Measurements from ENCODE around the gene TOGARAM2.

The TOGARAM2 gene

GRCh38 chr2:29044459-29044858 lies 63.4 kb downstream of the TOGARAM2 start:
- DNase-seq (ENCODE audit: low spot score), result no peak
- no peak for TF ChIP-seq CTCF (IDR thresholded peaks at IDR 0.05)
- Histone ChIP-seq H3K4me3 (no peak overlapping the region), H3K27ac (no peak overlapping the region)

- TF ChIP-seq CTCF (IDR thresholded peaks at IDR 0.05), result no peak
- Histone ChIP-seq H3K4me3 (no peak overlapping the region), H3K27ac (no peak overlapping the region)
- no peak for DNase-seq (ENCODE audit: low spot score)
Measured at GRCh38 chr2:29046321-29046720, 65.2 kb downstream of the TOGARAM2 start.

GRCh38 chr2:29047083-29047845 lies 66.2 kb downstream of the TOGARAM2 start:
- TF ChIP-seq CTCF (IDR thresholded peaks at IDR 0.05), result no peak
- no peak for DNase-seq (ENCODE audit: low spot score)
- Histone ChIP-seq H3K27ac (no peak overlapping the region), H3K4me3 (no peak overlapping the region)

GRCh38 chr2:29050591-29050990 lies 69.5 kb downstream of the TOGARAM2 start:
- no peak for DNase-seq (ENCODE audit: low spot score)
- TF ChIP-seq CTCF (IDR thresholded peaks at IDR 0.05), result no peak
- no peak overlapping the region for H3K4me3 ChIP-seq
- no peak overlapping the region for H3K27ac ChIP-seq

- Histone ChIP-seq H3K27ac (no peak overlapping the region), H3K4me3 (no peak overlapping the region)
- DNase-seq (ENCODE audit: low spot score), result no peak
- TF ChIP-seq CTCF (IDR thresholded peaks at IDR 0.05), result no peak
Measured at GRCh38 chr2:29051730-29052129, 70.6 kb downstream of the TOGARAM2 start.

- no peak for DNase-seq (ENCODE audit: low spot score)
- H3K27ac ChIP-seq, result no peak overlapping the region
- H3K4me3 ChIP-seq, result no peak overlapping the region
- no peak for TF ChIP-seq CTCF (IDR thresholded peaks at IDR 0.05)
Measured at GRCh38 chr2:29052807-29053206, 71.7 kb downstream of the TOGARAM2 start.

- no peak overlapping the region for H3K27ac ChIP-seq
- H3K4me3 ChIP-seq, result no peak overlapping the region
- no peak for DNase-seq (ENCODE audit: low spot score)
- no peak for TF ChIP-seq CTCF (IDR thresholded peaks at IDR 0.05)
Measured at GRCh38 chr2:29053223-29053622, 72.1 kb downstream of the TOGARAM2 start.
